ENCODE data around the gene ISYNA1. TPM values are rescaled to one million over a fixed set of nuclear protein-coding genes. Genes with fewer than 3 reads are reported as not detected.
A peak's percentile ranks its signal among the peaks of the same experiment; 100 is the strongest.

Gene ISYNA1
- total RNA-seq, 1 experiment from 2014 or later = 236 TPM

GRCh38 chr19:18434411-18435175, 3.3 kb downstream of the ISYNA1 start (continued):
- TF ChIP-seq, protein P1, sequence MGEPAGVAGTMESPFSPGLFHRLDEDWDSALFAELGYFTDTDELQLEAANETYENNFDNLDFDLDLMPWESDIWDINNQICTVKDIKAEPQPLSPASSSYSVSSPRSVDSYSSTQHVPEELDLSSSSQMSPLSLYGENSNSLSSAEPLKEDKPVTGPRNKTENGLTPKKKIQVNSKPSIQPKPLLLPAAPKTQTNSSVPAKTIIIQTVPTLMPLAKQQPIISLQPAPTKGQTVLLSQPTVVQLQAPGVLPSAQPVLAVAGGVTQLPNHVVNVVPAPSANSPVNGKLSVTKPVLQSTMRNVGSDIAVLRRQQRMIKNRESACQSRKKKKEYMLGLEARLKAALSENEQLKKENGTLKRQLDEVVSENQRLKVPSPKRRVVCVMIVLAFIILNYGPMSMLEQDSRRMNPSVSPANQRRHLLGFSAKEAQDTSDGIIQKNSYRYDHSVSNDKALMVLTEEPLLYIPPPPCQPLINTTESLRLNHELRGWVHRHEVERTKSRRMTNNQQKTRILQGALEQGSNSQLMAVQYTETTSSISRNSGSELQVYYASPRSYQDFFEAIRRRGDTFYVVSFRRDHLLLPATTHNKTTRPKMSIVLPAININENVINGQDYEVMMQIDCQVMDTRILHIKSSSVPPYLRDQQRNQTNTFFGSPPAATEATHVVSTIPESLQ (CRISPR knock-in tag; IDR thresholded peaks at IDR 0.05) = no peak
- TF ChIP-seq, protein P2, sequence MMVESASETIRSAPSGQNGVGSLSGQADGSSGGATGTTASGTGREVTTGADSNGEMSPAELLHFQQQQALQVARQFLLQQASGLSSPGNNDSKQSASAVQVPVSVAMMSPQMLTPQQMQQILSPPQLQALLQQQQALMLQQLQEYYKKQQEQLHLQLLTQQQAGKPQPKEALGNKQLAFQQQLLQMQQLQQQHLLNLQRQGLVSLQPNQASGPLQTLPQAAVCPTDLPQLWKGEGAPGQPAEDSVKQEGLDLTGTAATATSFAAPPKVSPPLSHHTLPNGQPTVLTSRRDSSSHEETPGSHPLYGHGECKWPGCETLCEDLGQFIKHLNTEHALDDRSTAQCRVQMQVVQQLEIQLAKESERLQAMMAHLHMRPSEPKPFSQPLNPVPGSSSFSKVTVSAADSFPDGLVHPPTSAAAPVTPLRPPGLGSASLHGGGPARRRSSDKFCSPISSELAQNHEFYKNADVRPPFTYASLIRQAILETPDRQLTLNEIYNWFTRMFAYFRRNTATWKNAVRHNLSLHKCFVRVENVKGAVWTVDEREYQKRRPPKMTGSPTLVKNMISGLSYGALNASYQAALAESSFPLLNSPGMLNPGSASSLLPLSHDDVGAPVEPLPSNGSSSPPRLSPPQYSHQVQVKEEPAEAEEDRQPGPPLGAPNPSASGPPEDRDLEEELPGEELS (CRISPR knock-in tag; IDR thresholded peaks at IDR 0.05) = no peak
- TF ChIP-seq, protein P3, sequence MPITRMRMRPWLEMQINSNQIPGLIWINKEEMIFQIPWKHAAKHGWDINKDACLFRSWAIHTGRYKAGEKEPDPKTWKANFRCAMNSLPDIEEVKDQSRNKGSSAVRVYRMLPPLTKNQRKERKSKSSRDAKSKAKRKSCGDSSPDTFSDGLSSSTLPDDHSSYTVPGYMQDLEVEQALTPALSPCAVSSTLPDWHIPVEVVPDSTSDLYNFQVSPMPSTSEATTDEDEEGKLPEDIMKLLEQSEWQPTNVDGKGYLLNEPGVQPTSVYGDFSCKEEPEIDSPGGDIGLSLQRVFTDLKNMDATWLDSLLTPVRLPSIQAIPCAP (CRISPR knock-in tag; IDR thresholded peaks at IDR 0.05) = no peak

- POLR2A ChIA-PET = interaction anchor here (0.9 to 2.0 kb wide), 2 partner anchors 15 to 17 kb away, joined by 3 to 12 read pairs; partner anchors contain the start of gene SSBP4
- H3K36me3 Mint-ChIP-seq = peaks cover 3% of the 10 kb centered on the region
- CTCF ChIA-PET = interaction anchor here (1.0 to 2.5 kb wide), 7 partner anchors 12 to 154 kb away, joined by 3 to 9 read pairs (median 4); partner anchors contain the start of gene GDF15
- H3K27me3 Mint-ChIP-seq (ENCODE audit: low read depth) = no peaks in the 10 kb centered on the region
- ATAC-seq (peak; percentile 18), DNase-seq (ENCODE audit: low spot score) (peak; percentile 76)
- peaks cover 31% of the 10 kb centered on the region for H3K4me1 Mint-ChIP-seq
- H3K4me3 Mint-ChIP-seq = peak overlapping the region; percentile 61
- H3K27ac Mint-ChIP-seq = no peak overlapping the region
- no peaks in the 10 kb centered on the region for H3K9me3 Mint-ChIP-seq
- TF ChIP-seq NR2C2 (CRISPR knock-in tag; IDR thresholded peaks at IDR 0.05) (no peak), EMX1 (CRISPR knock-in tag; IDR thresholded peaks at IDR 0.05) (no peak), NFYB (CRISPR knock-in tag; conservative IDR thresholded peaks at IDR 0.05; ENCODE audit: low read depth) (no peak), MAX (CRISPR knock-in tag; IDR thresholded peaks at IDR 0.05) (no peak; the same call in 1 of the 2 replicates), ELF4 (CRISPR knock-in tag; IDR thresholded peaks at IDR 0.05; ENCODE audit: low read depth) (no peak), TEAD1 (CRISPR knock-in tag; IDR thresholded peaks at IDR 0.05) (no peak), SP1 (CRISPR knock-in tag; conservative IDR thresholded peaks at IDR 0.05) (peak; percentile 46; the same call in 1 of the 2 replicates), STAT6 (CRISPR knock-in tag; conservative IDR thresholded peaks at IDR 0.05; ENCODE audit: low read depth) (no peak), ZNF138 (CRISPR knock-in tag; conservative IDR thresholded peaks at IDR 0.05) (no peak), NR3C1 (CRISPR knock-in tag; conservative IDR thresholded peaks at IDR 0.05; ENCODE audit: low read depth) (no peak), TP53 (CRISPR knock-in tag; IDR thresholded peaks at IDR 0.05) (no peak), NR1H2 (CRISPR knock-in tag; IDR thresholded peaks at IDR 0.05) (no peak), GABPB1 (CRISPR knock-in tag; IDR thresholded peaks at IDR 0.05) (no peak), SMAD3 (CRISPR knock-in tag; IDR thresholded peaks at IDR 0.05; ENCODE audit: borderline replicate concordance) (no peak), OVOL2 (CRISPR knock-in tag; IDR thresholded peaks at IDR 0.05; ENCODE audit: borderline replicate concordance) (no peak)
- TF ChIP-seq, protein P3 (CRISPR knock-in tag; IDR thresholded peaks at IDR 0.05) = no peak
- TF ChIP-seq, protein P4, sequence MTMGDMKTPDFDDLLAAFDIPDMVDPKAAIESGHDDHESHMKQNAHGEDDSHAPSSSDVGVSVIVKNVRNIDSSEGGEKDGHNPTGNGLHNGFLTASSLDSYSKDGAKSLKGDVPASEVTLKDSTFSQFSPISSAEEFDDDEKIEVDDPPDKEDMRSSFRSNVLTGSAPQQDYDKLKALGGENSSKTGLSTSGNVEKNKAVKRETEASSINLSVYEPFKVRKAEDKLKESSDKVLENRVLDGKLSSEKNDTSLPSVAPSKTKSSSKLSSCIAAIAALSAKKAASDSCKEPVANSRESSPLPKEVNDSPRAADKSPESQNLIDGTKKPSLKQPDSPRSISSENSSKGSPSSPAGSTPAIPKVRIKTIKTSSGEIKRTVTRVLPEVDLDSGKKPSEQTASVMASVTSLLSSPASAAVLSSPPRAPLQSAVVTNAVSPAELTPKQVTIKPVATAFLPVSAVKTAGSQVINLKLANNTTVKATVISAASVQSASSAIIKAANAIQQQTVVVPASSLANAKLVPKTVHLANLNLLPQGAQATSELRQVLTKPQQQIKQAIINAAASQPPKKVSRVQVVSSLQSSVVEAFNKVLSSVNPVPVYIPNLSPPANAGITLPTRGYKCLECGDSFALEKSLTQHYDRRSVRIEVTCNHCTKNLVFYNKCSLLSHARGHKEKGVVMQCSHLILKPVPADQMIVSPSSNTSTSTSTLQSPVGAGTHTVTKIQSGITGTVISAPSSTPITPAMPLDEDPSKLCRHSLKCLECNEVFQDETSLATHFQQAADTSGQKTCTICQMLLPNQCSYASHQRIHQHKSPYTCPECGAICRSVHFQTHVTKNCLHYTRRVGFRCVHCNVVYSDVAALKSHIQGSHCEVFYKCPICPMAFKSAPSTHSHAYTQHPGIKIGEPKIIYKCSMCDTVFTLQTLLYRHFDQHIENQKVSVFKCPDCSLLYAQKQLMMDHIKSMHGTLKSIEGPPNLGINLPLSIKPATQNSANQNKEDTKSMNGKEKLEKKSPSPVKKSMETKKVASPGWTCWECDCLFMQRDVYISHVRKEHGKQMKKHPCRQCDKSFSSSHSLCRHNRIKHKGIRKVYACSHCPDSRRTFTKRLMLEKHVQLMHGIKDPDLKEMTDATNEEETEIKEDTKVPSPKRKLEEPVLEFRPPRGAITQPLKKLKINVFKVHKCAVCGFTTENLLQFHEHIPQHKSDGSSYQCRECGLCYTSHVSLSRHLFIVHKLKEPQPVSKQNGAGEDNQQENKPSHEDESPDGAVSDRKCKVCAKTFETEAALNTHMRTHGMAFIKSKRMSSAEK (CRISPR knock-in tag; IDR thresholded peaks at IDR 0.05; ENCODE audit: borderline replicate concordance) = no peak
These were observed 4.1 kb downstream of the ISYNA1 start for GRCh38 chr19:18433735-18434398.

Data from WTC11 (cell line).